ENCODE measurements around the gene KIAA1549.
"Not testable (repeated sequence)": the region's sequence is repeated elsewhere in the genome, so short reads cannot be mapped to it uniquely, and the experiment has no call there.

KIAA1549 gene

DNA sequence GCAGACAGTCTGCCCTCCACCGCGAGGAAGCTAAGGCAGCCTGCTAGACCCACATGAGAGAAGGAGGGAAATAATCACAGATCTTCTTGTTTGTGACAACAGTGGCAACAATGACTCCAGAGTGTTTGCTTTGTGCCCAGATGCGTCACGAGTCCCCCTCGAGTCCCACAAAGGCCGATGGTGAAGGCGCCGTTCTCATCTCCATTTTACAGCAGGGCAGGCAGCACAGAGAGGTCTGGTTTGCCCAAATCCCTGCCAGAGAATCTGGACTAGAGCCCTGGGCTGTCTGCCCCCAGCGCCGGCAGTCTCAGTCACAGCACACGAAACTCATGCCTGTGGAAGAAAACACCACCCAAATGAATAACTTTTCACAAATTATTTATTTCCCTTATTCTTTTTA, 38.1 kb downstream of the KIAA1549 start:
- Mint-ChIP-seq H3K27me3 (no peaks in the 10 kb centered on the region), H3K4me1 (ENCODE audit: low read depth) (peaks cover 9% of the 10 kb centered on the region), H3K9me3 (no peaks in the 10 kb centered on the region), H3K36me3 (ENCODE audit: low read depth) (no peaks in the 10 kb centered on the region), H3K4me3 (no peak overlapping the region), H3K27ac (no peak overlapping the region)
- intact Hi-C loops (cut with micrococcal nuclease) = no loop called here

DNA sequence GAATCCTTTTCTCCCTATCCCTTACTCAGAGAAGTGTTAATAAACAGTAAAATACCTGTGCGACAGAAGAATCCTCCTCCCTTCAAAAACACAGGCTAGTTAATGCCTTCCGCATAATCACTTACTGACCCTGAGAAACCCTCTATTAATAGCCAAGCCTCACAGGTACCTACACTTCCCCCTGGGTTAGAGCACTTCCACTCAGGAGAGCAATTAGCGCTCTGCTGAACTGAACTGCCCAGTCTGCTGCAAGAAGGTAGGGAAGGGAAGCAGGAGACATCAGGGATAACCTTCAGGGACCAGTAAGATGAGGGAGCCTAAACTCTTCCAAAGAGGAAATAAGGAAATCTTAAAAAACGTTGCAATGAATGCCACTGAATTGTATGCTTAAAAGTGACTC, 39.6 kb downstream of the KIAA1549 start:
- no peaks in the 10 kb centered on the region for H3K27me3 Mint-ChIP-seq

DNA sequence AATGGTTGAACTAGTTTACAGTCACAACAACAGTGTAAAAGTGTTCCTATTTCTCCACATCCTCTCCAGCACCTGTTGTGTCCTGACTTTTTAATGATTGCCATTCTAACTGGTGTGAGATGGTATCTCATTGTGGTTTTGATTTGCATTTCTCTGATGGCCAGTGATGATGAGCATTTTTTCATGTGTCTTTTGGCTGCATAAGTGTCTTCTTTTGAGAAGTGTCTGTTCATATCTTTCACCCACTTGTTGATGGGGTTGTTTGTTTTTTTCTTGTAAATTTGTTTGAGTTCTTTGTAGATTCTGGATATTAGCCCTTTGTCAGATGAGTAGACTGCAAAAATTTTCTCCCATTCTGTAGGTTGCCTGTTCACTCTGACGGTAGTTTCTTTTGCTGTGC, 40.6 kb downstream of the KIAA1549 start:
- H3K27ac Mint-ChIP-seq; H3K27me3 Mint-ChIP-seq; H3K4me3 Mint-ChIP-seq; H3K36me3 Mint-ChIP-seq (ENCODE audit: low read depth); H3K4me1 Mint-ChIP-seq (ENCODE audit: low read depth); intact Hi-C loops (cut with micrococcal nuclease); H3K9me3 Mint-ChIP-seq: not testable (repeated sequence)

More for the DNA sequence above, 39.6 kb downstream of the KIAA1549 start:
- H3K4me3 Mint-ChIP-seq = no peak overlapping the region
- intact Hi-C loops (cut with micrococcal nuclease) = no loop called here
- no peaks in the 10 kb centered on the region for H3K9me3 Mint-ChIP-seq
- H3K27ac Mint-ChIP-seq = no peak overlapping the region
- H3K36me3 Mint-ChIP-seq (ENCODE audit: low read depth) = no peaks in the 10 kb centered on the region
- peaks cover 9% of the 10 kb centered on the region for H3K4me1 Mint-ChIP-seq (ENCODE audit: low read depth)

- Mint-ChIP-seq H3K9me3 (no peaks in the 10 kb centered on the region), H3K4me3 (no peak overlapping the region), H3K27me3 (no peaks in the 10 kb centered on the region), H3K27ac (no peak overlapping the region), H3K36me3 (ENCODE audit: low read depth) (no peaks in the 10 kb centered on the region), H3K4me1 (ENCODE audit: low read depth) (no peaks in the 10 kb centered on the region)
- intact Hi-C loops (cut with micrococcal nuclease) = no loop called here
These were observed 43.7 kb downstream of the KIAA1549 start for GRCh38 chr7:138937484-138937883.

DNA sequence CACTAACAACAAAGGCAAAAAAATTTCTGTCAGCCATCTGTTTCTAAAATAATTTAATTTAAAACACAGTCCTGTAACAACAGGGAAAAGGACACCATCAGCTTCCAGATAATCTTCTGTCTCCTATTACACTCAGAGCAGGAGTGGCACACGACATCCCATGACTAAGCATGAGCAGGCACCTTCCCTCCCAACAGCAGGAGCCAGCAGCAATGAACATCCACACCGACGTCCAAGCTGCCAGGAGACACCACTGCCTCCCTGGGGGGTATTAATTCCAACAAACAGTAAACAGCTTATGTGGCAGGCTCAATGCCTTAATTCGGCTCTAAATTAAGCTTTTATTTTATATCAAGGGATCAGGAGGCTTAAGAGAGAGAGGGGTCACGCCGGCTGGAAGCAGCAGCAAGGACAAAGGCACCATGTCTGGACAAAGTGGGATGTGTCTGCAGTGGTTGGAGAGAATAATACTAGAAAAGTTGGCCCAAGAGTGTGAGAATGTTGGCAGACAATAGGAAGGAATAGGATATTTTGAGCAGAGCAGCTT, 45.7 kb downstream of the KIAA1549 start:
- H3K36me3 Mint-ChIP-seq (ENCODE audit: low read depth) = no peaks in the 10 kb centered on the region
- H3K27ac Mint-ChIP-seq = no peak overlapping the region
- H3K4me1 Mint-ChIP-seq (ENCODE audit: low read depth) = no peaks in the 10 kb centered on the region
- no peaks in the 10 kb centered on the region for H3K27me3 Mint-ChIP-seq
- no peaks in the 10 kb centered on the region for H3K9me3 Mint-ChIP-seq
- intact Hi-C loops (cut with micrococcal nuclease) = no loop called here
- no peak overlapping the region for H3K4me3 Mint-ChIP-seq

DNA sequence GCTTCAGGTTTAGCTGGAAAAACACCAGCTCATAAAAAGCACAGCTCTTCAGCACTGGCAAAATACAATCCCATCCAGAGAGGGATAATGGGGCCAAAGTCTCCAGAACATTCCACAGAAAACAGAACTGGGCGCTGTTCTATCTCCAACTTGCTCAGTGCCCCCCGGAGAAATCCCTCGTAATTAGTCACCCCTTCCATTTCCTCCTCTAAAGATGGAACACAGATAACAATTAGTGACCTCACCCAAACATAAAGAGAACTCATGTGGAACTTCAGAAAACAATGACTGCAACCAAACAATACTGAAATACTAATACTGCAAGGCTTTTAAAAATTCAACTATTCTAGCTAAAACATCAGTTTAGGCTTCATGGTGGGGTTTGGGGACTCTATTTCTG, 46.3 kb downstream of the KIAA1549 start:
- H3K4me1 Mint-ChIP-seq (ENCODE audit: low read depth) = no peaks in the 10 kb centered on the region
- H3K9me3 Mint-ChIP-seq = no peaks in the 10 kb centered on the region

GRCh38 chr7:138934367-138934766, 46.8 kb downstream of the KIAA1549 start:
- intact Hi-C loops (cut with micrococcal nuclease) = no loop called here

More for the DNA sequence above, 46.3 kb downstream of the KIAA1549 start:
- intact Hi-C loops (cut with micrococcal nuclease) = no loop called here
- no peak overlapping the region for H3K4me3 Mint-ChIP-seq
- H3K27me3 Mint-ChIP-seq = no peaks in the 10 kb centered on the region
- H3K36me3 Mint-ChIP-seq (ENCODE audit: low read depth) = no peaks in the 10 kb centered on the region
- no peak overlapping the region for H3K27ac Mint-ChIP-seq

DNA sequence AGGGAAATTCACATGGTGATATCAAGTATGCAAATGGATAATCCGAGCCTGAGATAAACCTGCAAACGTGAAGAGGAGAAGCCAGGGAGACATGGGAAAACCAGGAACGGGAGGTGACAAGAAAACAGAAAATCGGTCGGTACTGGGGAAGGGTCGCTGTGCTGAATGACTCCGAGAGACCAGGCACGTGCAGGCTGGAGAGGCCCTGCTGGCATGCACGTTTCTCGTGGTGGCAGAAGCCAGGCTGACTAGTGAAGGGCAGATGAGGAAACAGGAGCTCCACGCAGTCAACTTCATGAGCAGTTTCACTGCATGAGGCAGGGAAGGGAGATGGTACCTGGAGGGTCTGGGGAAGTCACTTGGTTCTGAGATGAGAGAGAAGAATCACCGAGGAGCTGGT, 48.3 kb downstream of the KIAA1549 start:
- Mint-ChIP-seq H3K4me3 (no peak overlapping the region), H3K4me1 (ENCODE audit: low read depth) (no peaks in the 10 kb centered on the region), H3K27me3 (no peaks in the 10 kb centered on the region), H3K36me3 (ENCODE audit: low read depth) (no peaks in the 10 kb centered on the region), H3K9me3 (no peaks in the 10 kb centered on the region), H3K27ac (no peak overlapping the region)
- intact Hi-C loops (cut with micrococcal nuclease) = no loop called here

More at GRCh38 chr7:138934367-138934766, 46.8 kb downstream of the KIAA1549 start:
- no peaks in the 10 kb centered on the region for H3K4me1 Mint-ChIP-seq (ENCODE audit: low read depth)
- H3K4me3 Mint-ChIP-seq = no peak overlapping the region
- no peaks in the 10 kb centered on the region for H3K27me3 Mint-ChIP-seq
- H3K27ac Mint-ChIP-seq = no peak overlapping the region
- no peaks in the 10 kb centered on the region for H3K36me3 Mint-ChIP-seq (ENCODE audit: low read depth)
- H3K9me3 Mint-ChIP-seq = no peaks in the 10 kb centered on the region

GRCh38 chr7:138932427-138932826, 48.8 kb downstream of the KIAA1549 start:
- Mint-ChIP-seq H3K9me3 (no peaks in the 10 kb centered on the region), H3K27me3 (no peaks in the 10 kb centered on the region), H3K27ac (no peak overlapping the region), H3K36me3 (ENCODE audit: low read depth) (no peaks in the 10 kb centered on the region), H3K4me3 (no peak overlapping the region), H3K4me1 (ENCODE audit: low read depth) (no peaks in the 10 kb centered on the region)
- intact Hi-C loops (cut with micrococcal nuclease) = no loop called here

- Mint-ChIP-seq H3K9me3 (no peaks in the 10 kb centered on the region), H3K27me3 (no peaks in the 10 kb centered on the region), H3K4me3 (no peak overlapping the region), H3K27ac (no peak overlapping the region), H3K36me3 (ENCODE audit: low read depth) (no peaks in the 10 kb centered on the region), H3K4me1 (ENCODE audit: low read depth) (no peaks in the 10 kb centered on the region)
- intact Hi-C loops (cut with micrococcal nuclease) = no loop called here
These were observed 51.2 kb downstream of the KIAA1549 start for GRCh38 chr7:138929969-138930368.

GRCh38 chr7:138926241-138926612, 55.0 kb downstream of the KIAA1549 start:
- Mint-ChIP-seq H3K9me3 (no peaks in the 10 kb centered on the region), H3K27me3 (no peaks in the 10 kb centered on the region), H3K36me3 (ENCODE audit: low read depth) (no peaks in the 10 kb centered on the region), H3K4me3 (no peak overlapping the region), H3K4me1 (ENCODE audit: low read depth) (no peaks in the 10 kb centered on the region), H3K27ac (no peak overlapping the region)
- intact Hi-C loops (cut with micrococcal nuclease) = no loop called here

DNA sequence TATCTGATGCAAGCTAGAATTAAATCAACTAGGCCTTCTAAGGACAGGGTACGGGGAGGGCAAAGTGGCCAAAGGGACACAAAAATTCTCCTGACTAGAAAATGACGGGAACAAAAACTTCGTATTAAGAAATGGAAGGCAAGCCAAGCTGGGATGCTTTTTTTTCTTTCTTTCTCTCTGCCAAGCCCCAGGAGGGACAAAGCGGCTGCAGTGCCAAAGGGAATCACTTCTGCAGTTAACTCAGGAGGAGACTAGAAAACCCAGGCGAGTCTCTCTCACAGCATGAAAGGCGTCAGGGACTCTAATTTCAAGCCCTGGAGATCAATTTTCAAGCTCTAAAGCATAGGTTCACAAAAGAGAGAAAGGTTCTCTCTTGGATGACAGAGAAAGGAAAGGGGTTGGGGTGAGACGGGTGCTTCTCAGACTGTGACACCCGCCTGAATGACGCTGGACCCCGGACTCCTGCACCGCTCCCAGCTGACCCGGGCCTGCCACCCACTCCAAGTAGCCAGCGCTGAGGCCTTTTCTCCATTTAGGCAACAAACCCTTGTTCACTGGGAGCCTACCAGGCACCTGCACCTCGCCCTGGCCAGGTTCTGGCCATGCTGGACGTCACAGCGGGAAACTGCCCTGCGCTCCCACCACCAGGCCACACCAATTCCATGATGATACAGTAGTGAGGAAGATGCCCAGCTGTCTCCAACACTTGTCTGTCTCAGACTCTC, 56.5 kb downstream of the KIAA1549 start:
- intact Hi-C loops (cut with micrococcal nuclease) = no loop called here
- Mint-ChIP-seq H3K27me3 (no peaks in the 10 kb centered on the region), H3K36me3 (ENCODE audit: low read depth) (no peaks in the 10 kb centered on the region), H3K4me3 (no peak overlapping the region), H3K27ac (no peak overlapping the region), H3K9me3 (no peaks in the 10 kb centered on the region), H3K4me1 (ENCODE audit: low read depth) (no peaks in the 10 kb centered on the region)

DNA sequence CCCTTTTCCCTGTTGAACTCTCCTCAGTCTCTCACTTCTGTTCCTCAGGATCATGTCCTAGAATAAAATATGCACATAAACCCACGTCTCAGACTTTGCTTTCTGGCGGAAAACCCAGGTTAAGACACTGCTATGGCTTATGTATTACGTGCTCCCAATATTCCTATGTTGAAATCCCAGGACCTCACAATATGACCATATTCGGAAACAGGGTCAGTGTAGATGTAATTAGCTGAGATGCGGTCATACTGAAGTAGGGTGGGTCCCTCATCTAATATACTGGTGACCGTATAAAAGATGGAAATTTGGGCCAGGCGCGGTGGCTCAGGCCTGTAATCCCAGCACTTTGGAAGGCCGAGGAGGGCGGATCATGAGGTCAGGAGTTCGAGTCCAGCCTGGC, 59.9 kb downstream of the KIAA1549 start:
- Mint-ChIP-seq H3K4me3 (no peak overlapping the region), H3K4me1 (ENCODE audit: low read depth) (no peaks in the 10 kb centered on the region), H3K27me3 (no peaks in the 10 kb centered on the region), H3K9me3 (no peaks in the 10 kb centered on the region), H3K27ac (no peak overlapping the region), H3K36me3 (ENCODE audit: low read depth) (no peaks in the 10 kb centered on the region)
- intact Hi-C loops (cut with micrococcal nuclease) = no loop called here

GRCh38 chr7:138919911-138920310, 61.3 kb downstream of the KIAA1549 start:
- no peaks in the 10 kb centered on the region for H3K4me1 Mint-ChIP-seq (ENCODE audit: low read depth)
- no peaks in the 10 kb centered on the region for H3K36me3 Mint-ChIP-seq (ENCODE audit: low read depth)
- intact Hi-C loops (cut with micrococcal nuclease) = no loop called here
- H3K9me3 Mint-ChIP-seq = no peaks in the 10 kb centered on the region
- no peak overlapping the region for H3K27ac Mint-ChIP-seq
- no peak overlapping the region for H3K4me3 Mint-ChIP-seq
- no peaks in the 10 kb centered on the region for H3K27me3 Mint-ChIP-seq

GRCh38 chr7:138919216-138919615, 62.0 kb downstream of the KIAA1549 start:
- Mint-ChIP-seq H3K36me3 (ENCODE audit: low read depth) (no peaks in the 10 kb centered on the region), H3K4me1 (ENCODE audit: low read depth) (no peaks in the 10 kb centered on the region), H3K27ac (no peak overlapping the region), H3K27me3 (no peaks in the 10 kb centered on the region), H3K4me3 (no peak overlapping the region), H3K9me3 (no peaks in the 10 kb centered on the region)
- intact Hi-C loops (cut with micrococcal nuclease) = no loop called here

All from dendritic cell treated with granulocyte-macrophage colony-stimulating factor and Interleukin-4, amounts not matched to agents 40 ng/mL and 50 ng/mL, for 4 days (primary cell).